GM12878 (cell line): ENCODE results near the gene CSMD2. TPM values are rescaled to one million over a fixed set of nuclear protein-coding genes. Genes with fewer than 3 reads are reported as not detected.

Experiments used
- ATAC-seq: fragments of 200-7000 bp; cut with Tn5 transposase; 3 replicates; pipeline ENCODE4 v1.9.1; 2020; ENCODE audit warnings: mild to moderate bottlenecking, moderate library complexity
- BruUV-seq: library from RNA; stranded (reverse); fragments of 400-500 nt; replicated peaks from 2 replicates; lab custom pipeline; 2021; lab: Mats Ljungman, UMichigan
- CTCF ChIA-PET: fragments of 300-600 bp; sonication (Branson Sonifier 250); formaldehyde crosslinking; extraction: SDS; loops from one replicate; lab custom pipeline; 2021; ENCODE audit warnings: inconsistent platforms; lab: Yijun Ruan, JAX
- POLR2A ChIA-PET: fragments of 350-600 bp; formaldehyde crosslinking; extraction: SDS; loops from one replicate; lab custom pipeline; 2021; ENCODE audit warnings: inconsistent platforms; lab: Charles Lee
- RAD21 ChIA-PET: fragments of 300-600 bp; sonication (Branson Sonifier 250); formaldehyde crosslinking; loops from one replicate; lab custom pipeline; 2023; ENCODE audit warnings: antibody characterized with exemption; ENCODE audit not compliant: unreplicated experiment; lab: Charles Lee
- SMC1A ChIA-PET: fragments of 300-600 bp; sonication (Branson Sonifier 250); formaldehyde crosslinking; loops from one replicate; lab custom pipeline; 2023; ENCODE audit not compliant: unreplicated experiment, uncharacterized antibody; lab: Charles Lee
- DNase-seq: peaks from one replicate; pipeline ENCODE4 v3.0.0-alpha.2; 2011; ENCODE audit warnings: low read depth, low spot score
- FAIRE-seq: peaks from 3 replicates; lab custom pipeline; 2011; peaks lifted over from hg19 to GRCh38; lab: Jason Lieb, UNC
- H2AFZ ChIP-seq: 2 replicates; pipeline ENCODE4 v1.6.0; 2011; ENCODE audit warnings: low read depth, low read length, control low read depth; ENCODE audit not compliant: control insufficient read depth
- H3K27ac ChIP-seq: 2 replicates; pipeline ENCODE4 v1.5.1; 2011; ENCODE audit warnings: control low read depth; ENCODE audit not compliant: control insufficient read depth, insufficient read depth
- H3K27me3 ChIP-seq, 2 experiments: replicated peaks in 1 of 2; 2 replicates each; pipeline versions ENCODE4 v1.6.0 to v1.6.1; 2011; ENCODE audit warnings: low read length in 1 of 2; ENCODE audit not compliant: control insufficient read depth in 2 of 2, insufficient read depth in 2 of 2
- H3K36me3 ChIP-seq, 2 experiments: 2 replicates each; pipeline ENCODE4 v1.5.1; 2011; ENCODE audit warnings: low read length in 1 of 2; ENCODE audit not compliant: control insufficient read depth in 2 of 2, insufficient read depth in 2 of 2
- H3K4me1 ChIP-seq: 2 replicates; pipeline ENCODE4 v1.6.1; 2011; ENCODE audit warnings: mild to moderate bottlenecking, low read length, moderate library complexity, mixed read lengths; ENCODE audit not compliant: control insufficient read depth, insufficient read depth
- H3K4me2 ChIP-seq: 2 replicates; pipeline ENCODE4 v1.6.0; 2011; ENCODE audit warnings: control low read depth; ENCODE audit not compliant: control insufficient read depth, insufficient read depth
- H3K4me3 ChIP-seq: fragments of 200-600 bp; sonication (generic); 2 replicates; pipeline ENCODE4 v1.5.1; 2016
- H3K79me2 ChIP-seq: 2 replicates; pipeline ENCODE4 v1.6.0; 2011; ENCODE audit warnings: low read length; ENCODE audit not compliant: control insufficient read depth, insufficient read depth
- H3K9ac ChIP-seq: 2 replicates; pipeline ENCODE4 v1.8.0; 2011; ENCODE audit warnings: low read length, control low read depth, mixed read lengths; ENCODE audit not compliant: control insufficient read depth, insufficient read depth
- H3K9me3 ChIP-seq: replicated peaks from 3 replicates; pipeline ENCODE4 v1.5.1; 2011; ENCODE audit warnings: mild to moderate bottlenecking, low read length; ENCODE audit not compliant: control insufficient read depth, insufficient read depth
- H4K20me1 ChIP-seq: 2 replicates; pipeline ENCODE4 v1.6.0; 2011; ENCODE audit not compliant: control insufficient read depth, insufficient read depth
- CEBPB ChIP-seq, 2 experiments: fragments of 150-350 bp in 1 of 2; IDR thresholded peaks; 2 replicates each; pipeline ENCODE4 v1.6.1; 2012 to 2014; ENCODE audit warnings: low read depth in 2 of 2, low read length in 2 of 2, borderline replicate concordance in 1 of 2, inconsistent platforms in 1 of 2
- EED ChIP-seq: sonication (generic); IDR thresholded peaks from 2 replicates; pipeline ENCODE4 v1.6.1; 2016; ENCODE audit warnings: antibody characterized with exemption, low read depth
- GATAD2B ChIP-seq: fragments of 450-650 bp; conservative IDR thresholded peaks from 2 replicates; pipeline ENCODE4 v1.6.1; 2017; ENCODE audit warnings: low read depth, mild to moderate bottlenecking, moderate library complexity
- JUNB ChIP-seq: IDR thresholded peaks from 2 replicates; pipeline ENCODE4 v1.6.1; 2016; ENCODE audit warnings: antibody characterized with exemption, mild to moderate bottlenecking
- LARP7 ChIP-seq: fragments of 450-650 bp; IDR thresholded peaks from 2 replicates; pipeline ENCODE4 v1.6.1; 2017; ENCODE audit warnings: mild to moderate bottlenecking
- MTA3 ChIP-seq: IDR thresholded peaks from 2 replicates; pipeline ENCODE4 v1.6.1; 2012; ENCODE audit warnings: low read length, inconsistent platforms, borderline replicate concordance
- NFXL1 ChIP-seq: fragments of 450-650 bp; IDR thresholded peaks from 2 replicates; pipeline ENCODE4 v1.6.1; 2017; ENCODE audit warnings: antibody characterized with exemption, mild to moderate bottlenecking, borderline replicate concordance
- NR2C1 ChIP-seq: fragments of 450-650 bp; IDR thresholded peaks from 2 replicates; pipeline ENCODE4 v1.6.1; 2017; ENCODE audit warnings: antibody characterized with exemption, mild to moderate bottlenecking, moderate library complexity
- TCF3 ChIP-seq: IDR thresholded peaks from 2 replicates; pipeline ENCODE4 v1.6.1; 2012; ENCODE audit warnings: low read depth, mild to moderate bottlenecking, low read length, borderline replicate concordance; ENCODE audit not compliant: insufficient read depth
- WGBS: methylation state at CpG from one replicate; pipeline ENCODE4 v1.1.6; 2016; ENCODE audit warnings: low lambda C conversion rate; ENCODE audit not compliant: insufficient replicate concordance, insufficient coverage; ENCODE audit errors: missing lambda C conversion rate; 5-methylcytosine and 5-hydroxymethylcytosine counted together
- in situ Hi-C: fragments of 300-500 bp; cut with MboI; formaldehyde crosslinking; loops from 9 replicates; pipeline ENCODE4 v1.14.3; 2018; ENCODE audit warnings: mixed read lengths
- intact Hi-C: fragments of 100-400 bp; cut with micrococcal nuclease; formaldehyde crosslinking; loops from one replicate; pipeline ENCODE4 v1.14.2; 2022; ENCODE audit not compliant: unreplicated experiment
- polyA plus RNA-seq, 11 experiments: library from polyadenylated mRNA; depleted of rRNA in 4 of 11; unstranded in 6 of 11; stranded (reverse) in 5 of 11; fragments of >200 nt; fragmentation: Nextera tagmentation in 4 of 11; fragmentation: Illumina TruSeq in 1 of 11; extraction: Ambion mirVana in 4 of 11; extraction: Trizol in 1 of 11; gene quantifications; 1 replicate in 1 of 11; 2 replicates in 10 of 11; pipeline versions ENCODE4 v1.2.1 to v1.2.3, GENCODE V29; 2011 to 2016; ENCODE audit warnings: inconsistent platforms in 2 of 11, missing spikeins in 2 of 11, low read depth in 1 of 11
- total RNA-seq, 4 experiments: library from RNA; depleted of rRNA in 3 of 4; stranded (reverse); fragments of >200 nt in 3 of 4; fragmentation: Illumina TruSeq in 1 of 4; extraction: Trizol in 1 of 4; gene quantifications; 2 replicates each; pipeline versions ENCODE4 v1.2.1 to v1.2.3, GENCODE V29; 2013 to 2021
- TF ChIP-seq, protein P1 (sequence below): IDR thresholded peaks from 2 replicates; pipeline ENCODE4 v1.6.1; 2011; ENCODE audit warnings: low read depth, low read length, improper control_type of control experiment, borderline replicate concordance
- TF ChIP-seq, protein P2 (sequence below): IDR thresholded peaks from 2 replicates; pipeline ENCODE4 v1.6.1; 2012; ENCODE audit warnings: improper control_type of control experiment, low read depth, low read length; ENCODE audit not compliant: insufficient replicate concordance

CSMD2 gene
- total and polyA plus RNA-seq, 10 of the 15 experiments (the other 5 are each of a cell fraction or from before 2014, with no cell fraction given), result under 0.01 TPM; not detected in 9

DNA sequence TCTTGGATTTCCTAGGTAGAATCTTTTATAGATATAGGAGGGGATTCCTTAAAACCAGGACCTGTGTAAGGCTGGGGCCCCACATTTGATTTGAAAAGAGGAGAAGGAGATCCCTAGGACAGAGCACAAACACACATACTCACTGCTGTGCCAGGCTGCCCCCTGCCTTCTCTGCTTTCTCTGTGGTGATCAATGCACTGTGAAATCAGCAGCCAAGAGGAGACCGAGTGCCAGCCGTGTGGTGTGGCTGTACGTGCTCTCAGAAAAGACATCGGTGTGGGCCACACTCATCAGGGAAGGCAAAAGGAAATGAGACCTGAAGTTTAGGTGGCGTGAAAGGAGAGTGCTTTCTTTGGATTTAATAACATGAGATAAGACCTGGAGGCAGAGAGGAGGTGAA lies 498.4 kb downstream of the CSMD2 start:
- WGBS, result 30% methylated on average over 5 of the region's 5 CpGs
- no peaks in the 10 kb centered on the region for H3K36me3 ChIP-seq
- BruUV-seq, result no TSS peak
- H2AFZ ChIP-seq, result no peak overlapping the region
- no peaks in the 10 kb centered on the region for H3K79me2 ChIP-seq
- ChIA-PET SMC1A (no interaction called here), CTCF (interaction anchor here (0.9 kb wide), 1 partner anchor 33 kb away, joined by 4 read pairs; no protein-coding TSS in a partner anchor), POLR2A (no interaction called here), RAD21 (no interaction called here)
- no peak overlapping the region for H3K4me3 ChIP-seq
- ATAC-seq (no peak), FAIRE-seq (no peak)
- in situ Hi-C loops (no loop called here), intact Hi-C loops (no loop called here)
- no peak overlapping the region for H3K9ac ChIP-seq
- H4K20me1 ChIP-seq, result no peaks in the 10 kb centered on the region
- H3K4me1 ChIP-seq, result no peaks in the 10 kb centered on the region
- H3K9me3 ChIP-seq, result no peaks in the 10 kb centered on the region; the same call in 2 of the 3 replicates
- TF ChIP-seq NFXL1, result no peak
- TF ChIP-seq, all 136 proteins: peak for 0
- DNase-seq, result no peak
- Histone ChIP-seq H3K27me3 (no peaks in the 10 kb centered on the region; a peak in 1 of 4 replicates), H3K4me2 (no peak overlapping the region), H3K27ac (no peak overlapping the region)

DNA sequence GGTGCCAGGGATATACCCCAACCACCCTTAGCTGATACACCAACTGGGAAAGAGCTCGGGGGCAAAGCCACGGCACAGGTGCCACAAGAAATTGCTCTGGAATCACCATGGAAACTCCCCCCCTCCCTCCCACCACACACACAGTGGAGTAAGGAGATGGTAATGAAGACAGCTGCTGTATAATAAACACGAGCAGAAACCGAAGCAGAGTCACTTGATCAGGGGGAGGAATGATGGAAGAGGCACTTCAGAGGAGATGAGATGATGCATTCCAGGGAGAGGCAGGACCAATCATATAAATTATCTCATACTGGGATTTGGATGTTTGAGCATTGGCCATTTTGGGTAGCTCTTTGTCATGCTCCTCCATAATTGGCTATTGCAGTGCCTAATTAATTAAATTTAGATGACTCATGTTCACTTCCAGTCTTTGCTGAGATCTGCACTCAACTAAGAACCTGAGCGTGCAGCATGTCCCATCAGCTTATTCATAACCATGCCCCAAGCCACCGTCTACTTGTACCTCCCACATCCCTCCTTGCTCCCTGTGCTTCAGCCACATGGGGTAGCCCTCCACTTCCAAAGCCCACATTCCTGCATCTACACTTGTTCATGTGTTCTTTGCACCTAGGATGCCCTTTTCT lies 503.1 kb downstream of the CSMD2 start:
- intact Hi-C loops, result no loop called here
- Histone ChIP-seq H3K4me2 (no peak overlapping the region), H3K79me2 (no peaks in the 10 kb centered on the region), H3K27ac (no peak overlapping the region), H3K9me3 (no peaks in the 10 kb centered on the region), H3K36me3 (no peaks in the 10 kb centered on the region), H4K20me1 (no peaks in the 10 kb centered on the region), H3K9ac (no peak overlapping the region), H3K4me1 (no peaks in the 10 kb centered on the region), H3K4me3 (no peak overlapping the region), H2AFZ (no peak overlapping the region), H3K27me3 (peaks cover 0 to 5% of the 10 kb centered on the region in 2 experiments; a peak in 2 of 4 replicates)
- in situ Hi-C loops, result no loop called here
- CTCF ChIA-PET, result no interaction called here
- WGBS, result 14% methylated on average over 6 of the region's 6 CpGs
- POLR2A ChIA-PET, result no interaction called here
- no peak for FAIRE-seq
- SMC1A ChIA-PET, result no interaction called here
- RAD21 ChIA-PET, result no interaction called here
- BruUV-seq, result no TSS peak
- no peak for ATAC-seq
- DNase-seq, result no peak
- TF ChIP-seq TCF3 (no peak), EED (no peak), GATAD2B (no peak), JUNB (no peak), MTA3 (no peak), CEBPB (IDR thresholded peaks at IDR 0.05; ENCODE audit: borderline replicate concordance in 1 of 2, low read depth in 2 of 2, low read length in 2 of 2) (no peak), NR2C1 (no peak), LARP7 (no peak)
- TF ChIP-seq, protein P1, sequence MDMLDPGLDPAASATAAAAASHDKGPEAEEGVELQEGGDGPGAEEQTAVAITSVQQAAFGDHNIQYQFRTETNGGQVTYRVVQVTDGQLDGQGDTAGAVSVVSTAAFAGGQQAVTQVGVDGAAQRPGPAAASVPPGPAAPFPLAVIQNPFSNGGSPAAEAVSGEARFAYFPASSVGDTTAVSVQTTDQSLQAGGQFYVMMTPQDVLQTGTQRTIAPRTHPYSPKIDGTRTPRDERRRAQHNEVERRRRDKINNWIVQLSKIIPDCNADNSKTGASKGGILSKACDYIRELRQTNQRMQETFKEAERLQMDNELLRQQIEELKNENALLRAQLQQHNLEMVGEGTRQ, result no peak
- TF ChIP-seq, protein P2, sequence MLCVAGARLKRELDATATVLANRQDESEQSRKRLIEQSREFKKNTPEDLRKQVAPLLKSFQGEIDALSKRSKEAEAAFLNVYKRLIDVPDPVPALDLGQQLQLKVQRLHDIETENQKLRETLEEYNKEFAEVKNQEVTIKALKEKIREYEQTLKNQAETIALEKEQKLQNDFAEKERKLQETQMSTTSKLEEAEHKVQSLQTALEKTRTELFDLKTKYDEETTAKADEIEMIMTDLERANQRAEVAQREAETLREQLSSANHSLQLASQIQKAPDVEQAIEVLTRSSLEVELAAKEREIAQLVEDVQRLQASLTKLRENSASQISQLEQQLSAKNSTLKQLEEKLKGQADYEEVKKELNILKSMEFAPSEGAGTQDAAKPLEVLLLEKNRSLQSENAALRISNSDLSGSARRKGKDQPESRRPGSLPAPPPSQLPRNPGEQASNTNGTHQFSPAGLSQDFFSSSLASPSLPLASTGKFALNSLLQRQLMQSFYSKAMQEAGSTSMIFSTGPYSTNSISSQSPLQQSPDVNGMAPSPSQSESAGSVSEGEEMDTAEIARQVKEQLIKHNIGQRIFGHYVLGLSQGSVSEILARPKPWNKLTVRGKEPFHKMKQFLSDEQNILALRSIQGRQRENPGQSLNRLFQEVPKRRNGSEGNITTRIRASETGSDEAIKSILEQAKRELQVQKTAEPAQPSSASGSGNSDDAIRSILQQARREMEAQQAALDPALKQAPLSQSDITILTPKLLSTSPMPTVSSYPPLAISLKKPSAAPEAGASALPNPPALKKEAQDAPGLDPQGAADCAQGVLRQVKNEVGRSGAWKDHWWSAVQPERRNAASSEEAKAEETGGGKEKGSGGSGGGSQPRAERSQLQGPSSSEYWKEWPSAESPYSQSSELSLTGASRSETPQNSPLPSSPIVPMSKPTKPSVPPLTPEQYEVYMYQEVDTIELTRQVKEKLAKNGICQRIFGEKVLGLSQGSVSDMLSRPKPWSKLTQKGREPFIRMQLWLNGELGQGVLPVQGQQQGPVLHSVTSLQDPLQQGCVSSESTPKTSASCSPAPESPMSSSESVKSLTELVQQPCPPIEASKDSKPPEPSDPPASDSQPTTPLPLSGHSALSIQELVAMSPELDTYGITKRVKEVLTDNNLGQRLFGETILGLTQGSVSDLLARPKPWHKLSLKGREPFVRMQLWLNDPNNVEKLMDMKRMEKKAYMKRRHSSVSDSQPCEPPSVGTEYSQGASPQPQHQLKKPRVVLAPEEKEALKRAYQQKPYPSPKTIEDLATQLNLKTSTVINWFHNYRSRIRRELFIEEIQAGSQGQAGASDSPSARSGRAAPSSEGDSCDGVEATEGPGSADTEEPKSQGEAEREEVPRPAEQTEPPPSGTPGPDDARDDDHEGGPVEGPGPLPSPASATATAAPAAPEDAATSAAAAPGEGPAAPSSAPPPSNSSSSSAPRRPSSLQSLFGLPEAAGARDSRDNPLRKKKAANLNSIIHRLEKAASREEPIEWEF, result no peak
